ENCODE results near the gene ARHGEF33. TPM values are rescaled to one million over a fixed set of nuclear protein-coding genes. Genes with fewer than 3 reads are reported as not detected.

The ARHGEF33 gene
- total RNA-seq, 1 experiment from 2014 or later: 0.30 TPM

GRCh38 chr2:39023649-39024048 is 134.0 kb downstream of the ARHGEF33 start:
- H3K36me3 ChIP-seq (ENCODE audit: control insufficient read depth in 1 of 2, insufficient read depth in 2 of 2, low read length in 2 of 2): no peaks in the 10 kb centered on the region
- no peaks in the 10 kb centered on the region for H3K9me3 ChIP-seq (ENCODE audit: control insufficient read depth in 1 of 2, insufficient read depth in 1 of 2, low read depth in 1 of 2, low read length in 2 of 2)
- no peaks in the 10 kb centered on the region for H3K79me2 ChIP-seq (ENCODE audit: insufficient read depth, low read length)
- H3K4me2 ChIP-seq (ENCODE audit: low read length): no peak overlapping the region
- H3K27ac ChIP-seq (ENCODE audit: low read depth, low read length): no peak overlapping the region
- CTCF ChIA-PET: no interaction called here
- intact Hi-C loops (cut with micrococcal nuclease): no loop called here
- H3K27me3 ChIP-seq (ENCODE audit: insufficient read depth, low read length): no peaks in the 10 kb centered on the region
- H2AFZ ChIP-seq (ENCODE audit: low read depth, low read length, poor library complexity, severe bottlenecking): no peak overlapping the region
- POLR2A ChIA-PET: no interaction called here
- DNase-seq (ENCODE audit: low read depth, low spot score) (no peak), ATAC-seq (no peak)
- H4K20me1 ChIP-seq (ENCODE audit: insufficient read depth): no peaks in the 10 kb centered on the region
- H3K9ac ChIP-seq (ENCODE audit: low read length): no peak overlapping the region
- H3K9me2 ChIP-seq (ENCODE audit: insufficient read depth): no peaks in the 10 kb centered on the region
- BruUV-seq (replicated peaks): no TSS peak
- no peak overlapping the region for H3K4me3 ChIP-seq (replicated peaks in 1 of 2; ENCODE audit: low read depth in 1 of 2, low read length in 2 of 2)
- RAD21 ChIA-PET (ENCODE audit: low non-redundant PET in 1 of 2, low total read pairs in 2 of 2, uncharacterized antibody in 2 of 2, unreplicated experiment in 2 of 2): no interaction called here
- H3K4me1 ChIP-seq (ENCODE audit: control insufficient read depth in 1 of 2, insufficient read depth in 2 of 2, low read length in 2 of 2): no peaks in the 10 kb centered on the region; a peak in 1 of 4 replicates
- TF ChIP-seq TCF7L2 (IDR thresholded peaks at IDR 0.05; ENCODE audit: borderline replicate concordance, extremely low read depth, insufficient read depth, insufficient read length): no peak
- no peak for TF ChIP-seq YY1 (IDR thresholded peaks at IDR 0.05; ENCODE audit: extremely low read depth, insufficient replicate concordance, low read depth, low read length)

- H3K9me2 ChIP-seq (ENCODE audit: insufficient read depth): no peaks in the 10 kb centered on the region
- ATAC-seq (no peak), DNase-seq (ENCODE audit: low read depth, low spot score) (peak; percentile 6)
- ChIA-PET CTCF (no interaction called here), RAD21 (ENCODE audit: low non-redundant PET in 1 of 2, low total read pairs in 2 of 2, uncharacterized antibody in 2 of 2, unreplicated experiment in 2 of 2) (no interaction called here), POLR2A (no interaction called here)
- intact Hi-C loops (cut with micrococcal nuclease): no loop called here
- TF ChIP-seq FOSL1 (IDR thresholded peaks at IDR 0.05; ENCODE audit: low read depth): peak; percentile 34; the same call in 1 of the 2 replicates
- TF ChIP-seq CEBPB (IDR thresholded peaks at IDR 0.05; ENCODE audit: low read depth): no peak
- H3K9me3 ChIP-seq (ENCODE audit: control insufficient read depth in 1 of 2, insufficient read depth in 1 of 2, low read depth in 1 of 2, low read length in 2 of 2): no peaks in the 10 kb centered on the region
- no peaks in the 10 kb centered on the region; a peak in 1 of 4 replicates for H3K4me1 ChIP-seq (ENCODE audit: control insufficient read depth in 1 of 2, insufficient read depth in 2 of 2, low read length in 2 of 2)
- no peak overlapping the region for H2AFZ ChIP-seq (ENCODE audit: low read depth, low read length, poor library complexity, severe bottlenecking)
- H3K4me2 ChIP-seq (ENCODE audit: low read length): no peak overlapping the region
- H3K27ac ChIP-seq (ENCODE audit: low read depth, low read length): no peak overlapping the region
- H3K4me3 ChIP-seq (replicated peaks in 1 of 2; ENCODE audit: low read depth in 1 of 2, low read length in 2 of 2): no peak overlapping the region
- no peaks in the 10 kb centered on the region for H4K20me1 ChIP-seq (ENCODE audit: insufficient read depth)
- BruUV-seq (replicated peaks): no TSS peak
- no peak overlapping the region for H3K9ac ChIP-seq (ENCODE audit: low read length)
- no peaks in the 10 kb centered on the region for H3K27me3 ChIP-seq (ENCODE audit: insufficient read depth, low read length)
- no peaks in the 10 kb centered on the region for H3K79me2 ChIP-seq (ENCODE audit: insufficient read depth, low read length)
- H3K36me3 ChIP-seq (ENCODE audit: control insufficient read depth in 1 of 2, insufficient read depth in 2 of 2, low read length in 2 of 2): no peaks in the 10 kb centered on the region
Observed at GRCh38 chr2:39024833-39025232, 135.2 kb downstream of the ARHGEF33 start.

Other genes with a start within 250 kb of the ARHGEF33 start
- gene GALM, start 223.8 kb upstream of the ARHGEF33 start, total RNA-seq (2021; ENCODE audit: unreplicated experiment): 10.2 TPM
- gene SRSF7, start 138.5 kb upstream of the ARHGEF33 start, total RNA-seq (2021; ENCODE audit: unreplicated experiment): 215 TPM
- gene GEMIN6, start 111.7 kb upstream of the ARHGEF33 start, total RNA-seq (2021; ENCODE audit: unreplicated experiment): 23.1 TPM
- 19.4 TPM for gene DHX57, start 13.9 kb upstream of the ARHGEF33 start, total RNA-seq (2021; ENCODE audit: unreplicated experiment)
- gene MORN2, start 13.9 kb upstream of the ARHGEF33 start, total RNA-seq (2021; ENCODE audit: unreplicated experiment): 11.9 TPM
- 19.4 TPM for gene SOS1, start 231.2 kb downstream of the ARHGEF33 start, total RNA-seq (2021; ENCODE audit: unreplicated experiment)

All from HCT116 (cell line).